Lung (tissue), 12 donors: Measurements from ENCODE around the gene NUDT2. TPM values are rescaled to one million over a fixed set of nuclear protein-coding genes. Genes with fewer than 3 reads are reported as not detected.
A peak's percentile ranks its signal among the peaks of the same experiment; 100 is the strongest.

ENCODE experiments used
- ATAC-seq: fragments of 200-7000 bp; cut with Tn5 transposase; one replicate; pipeline ENCODE4 v1.9.1; 2020; ENCODE audit warnings: moderate number of reproducible peaks; ENCODE audit not compliant: insufficient read depth, low FRiP score
- DNase-seq, 3 donors: peaks; one replicate each; pipeline ENCODE4 v3.0.0-alpha.2; 2013 to 2017
- H3K27ac ChIP-seq, 2 donors: one replicate each; pipeline ENCODE4 v1.5.1; 2013; ENCODE audit warnings: mild to moderate bottlenecking in 2 of 2, moderate library complexity in 2 of 2, control low read depth in 1 of 2, inconsistent platforms in 1 of 2, low read depth in 1 of 2, low read length in 1 of 2
- H3K27me3 ChIP-seq, 3 donors: one replicate each; pipeline ENCODE4 v1.5.1; 2013; ENCODE audit warnings: low read length in 2 of 3; ENCODE audit not compliant: control insufficient read depth in 3 of 3, insufficient read depth in 3 of 3
- H3K36me3 ChIP-seq, 4 donors: one replicate each; pipeline ENCODE4 v1.5.1; 2013; ENCODE audit warnings: low read length in 4 of 4, mild to moderate bottlenecking in 1 of 4, moderate library complexity in 1 of 4; ENCODE audit not compliant: control insufficient read depth in 4 of 4, insufficient read depth in 4 of 4
- H3K4me1 ChIP-seq, 5 donors: one replicate each; pipeline ENCODE4 v1.5.1; 2013; ENCODE audit warnings: low read length in 5 of 5, mild to moderate bottlenecking in 2 of 5, moderate library complexity in 1 of 5; ENCODE audit not compliant: control insufficient read depth in 5 of 5, insufficient read depth in 5 of 5
- H3K4me3 ChIP-seq: one replicate; pipeline ENCODE4 v1.5.1; 2013; ENCODE audit warnings: mild to moderate bottlenecking, control low read depth, moderate library complexity
- H3K9ac ChIP-seq, 2 donors: one replicate each; pipeline ENCODE4 v1.5.1; 2013; ENCODE audit warnings: low read length in 2 of 2, control low read depth in 1 of 2; ENCODE audit not compliant: insufficient read depth in 1 of 2
- H3K9me3 ChIP-seq, 4 donors: one replicate each; pipeline ENCODE4 v1.5.1; 2013; ENCODE audit warnings: low read length in 3 of 4, mild to moderate bottlenecking in 1 of 4, moderate library complexity in 1 of 4; ENCODE audit not compliant: control insufficient read depth in 4 of 4, insufficient read depth in 3 of 4
- WGBS, 2 donors: extraction: QIAGEN DNeasy Blood & Tissue Kit; methylation state at CpG; one replicate each; pipeline ENCODE4 v1.1.7; 2013; 5-methylcytosine and 5-hydroxymethylcytosine counted together
- polyA plus RNA-seq, 2 donors: library from polyadenylated mRNA; stranded (reverse); fragments of 200-250 nt; gene quantifications; one replicate each; pipeline ENCODE4 v1.2.1, GENCODE V29; 2013
- total RNA-seq, 2 donors: library from RNA; depleted of rRNA in 1 of 2; stranded (reverse); fragments of >200 nt in 1 of 2; gene quantifications; one replicate each; pipeline ENCODE4 v1.2.1, GENCODE V29; 2014 to 2021
- TF ChIP-seq, protein P1 (sequence below): IDR thresholded peaks from 2 replicates; pipeline ENCODE4 v1.5.1; 2012; ENCODE audit warnings: mild to moderate bottlenecking; ENCODE audit errors: control extremely low read depth, extremely low read depth
- donor health status: control.
- donor health status: control.
- donor health status: Bipolar disorder and iron deficiency.
- donor health status: healthy.
- donor health status: DM: yes; HTN: yes; CAD: no.

NUDT2 gene
- total and polyA plus RNA-seq, 4 donors, result 11.7 to 20.1 (median 15.6) TPM

DNA sequence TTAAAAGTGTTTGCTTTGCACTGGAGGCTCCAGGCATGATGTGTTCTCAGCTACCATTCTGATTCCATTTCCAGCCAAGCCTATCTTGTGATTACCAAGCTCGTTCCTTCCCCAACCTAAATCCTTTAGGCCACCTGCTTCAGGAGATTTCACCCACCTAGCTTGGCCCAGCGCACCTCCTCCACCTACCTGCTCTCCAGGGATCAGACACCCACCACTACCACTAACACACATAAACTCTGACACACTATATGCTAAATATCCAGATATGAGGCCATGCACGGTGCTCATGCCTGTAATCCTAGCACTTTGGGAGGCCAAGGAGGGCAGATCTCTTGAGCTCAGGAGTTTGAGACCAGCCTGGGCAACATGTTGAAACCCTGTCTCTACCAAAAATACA is 45.0 kb downstream of the NUDT2 start:
- ATAC-seq (no peak), DNase-seq (no peak)
- Histone ChIP-seq H3K9me3 (peaks cover 0 to 9% (median 0%) of the 10 kb centered on the region in 4 donors), H3K4me1 (peaks cover 0 to 13% (median 4%) of the 10 kb centered on the region in 5 donors), H3K36me3 (peaks cover 0 to 2% (median 0%) of the 10 kb centered on the region in 4 donors), H3K27ac (no peak overlapping the region), H3K4me3 (no peak overlapping the region), H3K27me3 (peaks cover 0 to 60% (median 38%) of the 10 kb centered on the region in 3 donors), H3K9ac (no peak overlapping the region)
- WGBS, 2 donors, result 81 to 86% methylated on average over 3 of the region's 3 CpGs
- TF ChIP-seq, protein P1, sequence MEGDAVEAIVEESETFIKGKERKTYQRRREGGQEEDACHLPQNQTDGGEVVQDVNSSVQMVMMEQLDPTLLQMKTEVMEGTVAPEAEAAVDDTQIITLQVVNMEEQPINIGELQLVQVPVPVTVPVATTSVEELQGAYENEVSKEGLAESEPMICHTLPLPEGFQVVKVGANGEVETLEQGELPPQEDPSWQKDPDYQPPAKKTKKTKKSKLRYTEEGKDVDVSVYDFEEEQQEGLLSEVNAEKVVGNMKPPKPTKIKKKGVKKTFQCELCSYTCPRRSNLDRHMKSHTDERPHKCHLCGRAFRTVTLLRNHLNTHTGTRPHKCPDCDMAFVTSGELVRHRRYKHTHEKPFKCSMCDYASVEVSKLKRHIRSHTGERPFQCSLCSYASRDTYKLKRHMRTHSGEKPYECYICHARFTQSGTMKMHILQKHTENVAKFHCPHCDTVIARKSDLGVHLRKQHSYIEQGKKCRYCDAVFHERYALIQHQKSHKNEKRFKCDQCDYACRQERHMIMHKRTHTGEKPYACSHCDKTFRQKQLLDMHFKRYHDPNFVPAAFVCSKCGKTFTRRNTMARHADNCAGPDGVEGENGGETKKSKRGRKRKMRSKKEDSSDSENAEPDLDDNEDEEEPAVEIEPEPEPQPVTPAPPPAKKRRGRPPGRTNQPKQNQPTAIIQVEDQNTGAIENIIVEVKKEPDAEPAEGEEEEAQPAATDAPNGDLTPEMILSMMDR, result no peak

DNA sequence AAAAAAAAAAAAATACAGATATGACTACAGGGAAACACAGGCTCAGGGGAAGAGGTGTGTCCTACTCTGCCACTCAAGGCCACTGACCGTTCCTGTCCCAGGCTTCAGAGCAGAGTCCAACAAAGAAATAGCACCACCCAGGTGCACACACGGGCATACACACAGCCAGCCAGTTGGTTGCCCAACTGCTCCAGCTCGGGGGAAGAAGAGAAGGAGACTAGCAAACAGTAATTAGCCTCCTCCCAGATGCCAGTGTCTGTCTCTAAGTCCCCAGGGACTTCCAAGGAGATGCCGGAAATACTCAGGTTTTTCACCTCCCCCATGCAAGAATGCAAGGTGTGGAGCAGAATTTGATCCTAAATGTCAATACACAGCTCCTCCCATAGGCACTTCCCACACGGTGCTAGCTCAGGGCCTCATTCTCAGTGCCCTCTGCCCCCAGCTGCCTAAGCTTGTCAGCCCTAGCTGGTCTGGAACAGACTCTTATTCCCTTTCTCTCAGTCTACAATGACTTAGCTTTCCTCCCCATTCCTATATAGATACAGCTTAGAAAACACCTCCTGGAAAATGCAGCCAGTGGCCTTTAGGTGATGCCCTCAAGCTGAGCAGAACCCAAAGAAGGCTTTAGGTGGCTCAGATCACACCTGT is 45.7 kb downstream of the NUDT2 start:
- 53 to 60% methylated on average over 5 of the region's 5 CpGs for WGBS, 2 donors
- TF ChIP-seq, protein P1, result no peak
- H3K27ac ChIP-seq, result no peak overlapping the region
- no peak overlapping the region for H3K4me3 ChIP-seq
- no peak overlapping the region for H3K9ac ChIP-seq
- H3K36me3 ChIP-seq, result peaks cover 0 to 2% (median 0%) of the 10 kb centered on the region in 4 donors
- peaks cover 0 to 60% (median 42%) of the 10 kb centered on the region in 3 donors for H3K27me3 ChIP-seq
- no peak for ATAC-seq
- H3K9me3 ChIP-seq, result peaks cover 0 to 9% (median 0%) of the 10 kb centered on the region in 4 donors
- peak in 1 of 3 donors; percentile 13 for DNase-seq
- peaks cover 0 to 20% (median 5%) of the 10 kb centered on the region in 5 donors for H3K4me1 ChIP-seq

DNA sequence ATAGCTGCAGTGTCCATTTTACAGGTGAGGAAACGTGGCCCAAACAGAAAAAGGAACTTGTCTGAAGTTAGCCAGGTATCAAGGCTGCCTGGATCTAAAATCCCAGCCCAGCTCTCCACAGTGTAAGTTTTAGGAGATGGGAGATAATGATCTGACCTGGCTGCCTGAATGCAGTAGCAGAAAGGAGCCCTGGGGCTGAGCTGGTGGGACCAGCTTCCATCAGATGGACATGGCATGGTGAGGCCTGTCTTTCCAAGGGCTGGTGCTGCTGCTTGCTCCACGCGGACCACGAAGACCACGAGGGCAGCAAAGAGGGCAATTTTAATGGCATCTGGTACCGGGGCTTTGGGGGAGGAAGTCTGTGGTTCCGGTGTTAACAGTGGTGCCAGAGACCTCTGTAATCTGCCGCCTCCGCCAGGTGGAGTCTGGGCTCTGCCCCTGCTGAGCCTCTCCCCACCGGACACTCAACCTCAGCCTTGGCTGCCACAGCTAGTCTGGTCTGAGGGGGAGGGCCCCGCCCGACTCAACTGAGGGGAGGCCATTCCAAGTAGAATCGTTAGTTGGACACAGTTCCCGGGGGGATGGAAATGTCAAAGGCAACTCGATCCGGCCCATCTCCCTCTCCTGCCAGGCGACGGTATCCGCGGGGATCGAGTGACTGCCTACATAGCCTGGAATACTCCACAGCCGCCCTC is 46.7 kb downstream of the NUDT2 start:
- Histone ChIP-seq H3K9me3 (peaks cover 0 to 9% (median 0%) of the 10 kb centered on the region in 4 donors), H3K36me3 (peaks cover 0 to 2% (median 0%) of the 10 kb centered on the region in 4 donors), H3K4me1 (peaks cover 0 to 28% (median 6%) of the 10 kb centered on the region in 5 donors), H3K4me3 (peak overlapping the region; percentile 40), H3K27ac (peak overlapping the region; percentile 40 to 73), H3K27me3 (peaks cover 0 to 59% (median 39%) of the 10 kb centered on the region in 3 donors), H3K9ac (peak overlapping the region in 1 of 2 donors; percentile 17)
- TF ChIP-seq, protein P1, result no peak
- peak; percentile 10 to 46 (median 34) for DNase-seq
- peak; percentile 20 for ATAC-seq
- 8 to 10% methylated on average over 22 of the region's 22 CpGs for WGBS, 2 donors
